ENCODE results near the gene KIF5C.

GRCh38 chr2:148832637-148833036, 42.4 kb upstream of the KIF5C start:
- TF ChIP-seq, protein P1, sequence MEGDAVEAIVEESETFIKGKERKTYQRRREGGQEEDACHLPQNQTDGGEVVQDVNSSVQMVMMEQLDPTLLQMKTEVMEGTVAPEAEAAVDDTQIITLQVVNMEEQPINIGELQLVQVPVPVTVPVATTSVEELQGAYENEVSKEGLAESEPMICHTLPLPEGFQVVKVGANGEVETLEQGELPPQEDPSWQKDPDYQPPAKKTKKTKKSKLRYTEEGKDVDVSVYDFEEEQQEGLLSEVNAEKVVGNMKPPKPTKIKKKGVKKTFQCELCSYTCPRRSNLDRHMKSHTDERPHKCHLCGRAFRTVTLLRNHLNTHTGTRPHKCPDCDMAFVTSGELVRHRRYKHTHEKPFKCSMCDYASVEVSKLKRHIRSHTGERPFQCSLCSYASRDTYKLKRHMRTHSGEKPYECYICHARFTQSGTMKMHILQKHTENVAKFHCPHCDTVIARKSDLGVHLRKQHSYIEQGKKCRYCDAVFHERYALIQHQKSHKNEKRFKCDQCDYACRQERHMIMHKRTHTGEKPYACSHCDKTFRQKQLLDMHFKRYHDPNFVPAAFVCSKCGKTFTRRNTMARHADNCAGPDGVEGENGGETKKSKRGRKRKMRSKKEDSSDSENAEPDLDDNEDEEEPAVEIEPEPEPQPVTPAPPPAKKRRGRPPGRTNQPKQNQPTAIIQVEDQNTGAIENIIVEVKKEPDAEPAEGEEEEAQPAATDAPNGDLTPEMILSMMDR (IDR thresholded peaks at IDR 0.05): no peak
- no peak for TF ChIP-seq ZFX (IDR thresholded peaks at IDR 0.05; ENCODE audit: borderline replicate concordance)
